HG02798 (cell line): Measurements from ENCODE around the gene NDUFS4.
"Not testable (repeated sequence)": the region's sequence is repeated elsewhere in the genome, so short reads cannot be mapped to it uniquely, and the experiment has no call there.

Experiments
- ATAC-seq: cut with Tn5 transposase; IDR thresholded peaks from one replicate; pipeline ENCODE4 v1.9.1; 2021; ENCODE audit warnings: mild to moderate bottlenecking; ENCODE audit not compliant: unreplicated experiment, poor library complexity

The NDUFS4 gene

DNA sequence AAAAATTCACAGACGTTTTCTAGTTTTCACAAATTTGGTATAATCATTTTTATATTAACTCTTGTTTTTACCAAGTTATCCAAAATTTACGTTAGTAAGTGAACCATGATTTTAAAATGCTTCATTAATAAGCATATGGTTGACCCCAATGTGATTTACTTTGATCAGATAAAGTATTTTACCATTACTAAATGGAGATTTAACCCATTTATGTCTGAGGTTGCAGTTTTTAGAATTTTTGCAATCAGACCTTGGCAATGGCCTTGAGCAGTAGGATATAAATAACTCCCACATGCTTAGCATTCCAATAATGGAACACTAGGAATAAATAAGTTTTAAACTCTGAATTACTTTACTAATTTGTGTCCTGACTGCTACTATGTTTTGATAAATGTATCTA is 84.6 kb downstream of the NDUFS4 start:
- ATAC-seq: no peak

DNA sequence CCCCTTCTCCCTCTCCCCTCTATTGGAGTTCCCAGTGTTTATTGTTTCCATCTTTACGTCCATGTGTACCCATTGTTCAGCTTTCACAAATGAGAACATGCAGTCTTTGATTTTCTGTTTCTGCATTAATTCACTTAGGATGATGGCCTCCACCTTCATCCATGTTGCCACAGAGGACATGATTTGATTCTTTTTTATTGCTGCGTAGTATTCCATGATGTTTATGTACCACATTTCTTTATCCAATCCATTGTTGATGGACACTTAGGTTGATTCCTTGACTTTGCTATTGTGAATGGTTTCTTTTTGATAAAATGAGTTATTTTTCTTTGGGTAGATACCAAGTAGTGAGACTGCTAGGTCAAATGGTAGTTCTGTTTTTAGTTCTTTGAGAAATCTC is 88.9 kb downstream of the NDUFS4 start:
- ATAC-seq: no peak

GRCh38 chr5:53660573-53660972 is 100.1 kb downstream of the NDUFS4 start:
- not testable (repeated sequence) for ATAC-seq

DNA sequence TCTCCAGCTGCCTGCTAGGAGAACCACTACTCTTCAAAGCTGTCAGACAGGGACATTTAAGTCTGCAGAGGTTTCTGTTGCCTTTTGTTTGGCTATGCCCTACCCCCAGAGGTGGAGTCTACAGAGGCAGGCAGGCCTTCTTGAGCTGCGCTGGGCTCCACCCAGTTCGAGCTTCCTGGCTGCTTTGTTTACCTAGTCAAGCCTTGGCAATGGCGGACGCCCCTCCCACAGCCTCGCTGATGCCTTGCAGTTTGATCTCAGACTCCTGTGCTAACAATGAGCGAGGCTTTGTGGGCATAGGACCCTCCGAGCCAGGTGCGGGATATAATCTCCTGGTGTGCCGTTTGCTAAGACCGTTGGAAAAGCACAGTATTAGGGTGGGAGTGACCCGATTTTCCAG is 104.9 kb downstream of the NDUFS4 start:
- ATAC-seq: not testable (repeated sequence)

- no peak for ATAC-seq
These were observed 107.2 kb downstream of the NDUFS4 start for GRCh38 chr5:53667621-53668020.

GRCh38 chr5:53671447-53671846 is 111.0 kb downstream of the NDUFS4 start:
- ATAC-seq: no peak

DNA sequence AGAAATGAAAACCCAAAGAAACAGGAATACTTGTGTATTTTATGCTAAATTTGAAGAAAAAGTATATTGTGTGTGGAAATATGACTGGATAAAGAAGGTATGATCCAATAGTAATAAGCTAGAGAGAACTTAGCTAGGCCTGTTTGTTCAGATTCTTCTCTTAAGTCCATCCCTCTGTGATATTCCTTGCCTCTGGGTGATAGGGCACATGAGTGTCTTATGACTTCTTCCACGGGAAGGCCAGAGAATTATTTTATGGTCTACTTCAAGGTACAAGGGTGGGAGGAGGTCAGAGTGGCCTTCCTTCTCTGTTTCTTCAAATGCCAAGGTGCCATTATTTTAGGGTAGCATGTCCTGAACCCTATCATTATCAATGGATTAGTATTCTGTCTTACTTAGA is 113.7 kb downstream of the NDUFS4 start:
- no peak for ATAC-seq

- no peak for ATAC-seq
These were observed 117.2 kb downstream of the NDUFS4 start for GRCh38 chr5:53677632-53678031.

DNA sequence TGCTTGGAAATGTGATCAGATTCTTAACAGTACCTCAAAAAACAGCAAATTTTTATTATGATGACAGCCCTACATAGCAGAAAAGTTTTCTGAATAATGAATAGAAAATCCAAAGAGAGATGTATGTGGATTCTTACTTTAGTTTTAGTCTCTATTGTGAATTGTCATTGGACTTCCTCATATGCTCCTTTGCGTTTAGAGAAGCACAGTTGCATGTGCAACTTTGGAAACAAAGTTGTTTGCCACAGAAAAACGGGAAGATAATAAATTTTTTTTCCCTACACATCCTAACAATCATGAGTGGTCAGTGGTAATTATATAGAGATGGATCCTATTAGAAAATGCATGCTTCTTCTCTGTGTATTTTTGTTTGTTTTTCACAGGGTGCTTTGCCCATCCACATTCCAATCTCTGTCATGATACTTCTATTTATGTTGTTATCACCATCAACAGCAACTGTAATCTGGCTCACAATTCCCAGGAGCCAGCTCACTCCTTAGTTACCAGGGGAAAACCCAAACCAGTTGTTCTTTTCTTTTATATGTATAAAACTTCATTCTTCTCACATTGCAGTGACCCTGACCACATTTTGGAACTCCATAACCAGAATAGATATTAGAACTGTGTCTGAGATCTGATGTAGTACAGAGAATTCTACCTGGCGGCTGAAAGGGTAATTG is 118.7 kb downstream of the NDUFS4 start:
- ATAC-seq: no peak

DNA sequence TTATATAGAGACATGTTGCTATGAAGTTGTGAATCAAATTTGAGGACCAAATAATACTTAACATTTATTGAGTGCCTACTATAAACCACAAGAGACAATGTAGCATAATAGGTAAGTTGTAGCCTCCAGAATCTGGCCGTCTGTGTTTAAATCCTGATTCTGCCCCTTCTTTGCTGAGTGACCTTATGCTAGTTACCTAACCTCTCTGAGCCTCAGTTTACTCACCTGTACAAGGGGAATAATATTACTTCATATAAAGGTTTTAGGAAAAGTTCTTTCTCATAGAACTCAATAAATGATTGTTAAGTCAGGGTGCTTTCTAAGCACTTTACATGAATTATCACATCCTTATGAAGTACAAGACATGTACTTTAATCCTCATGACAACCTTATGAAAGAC is 120.6 kb downstream of the NDUFS4 start:
- no peak for ATAC-seq

DNA sequence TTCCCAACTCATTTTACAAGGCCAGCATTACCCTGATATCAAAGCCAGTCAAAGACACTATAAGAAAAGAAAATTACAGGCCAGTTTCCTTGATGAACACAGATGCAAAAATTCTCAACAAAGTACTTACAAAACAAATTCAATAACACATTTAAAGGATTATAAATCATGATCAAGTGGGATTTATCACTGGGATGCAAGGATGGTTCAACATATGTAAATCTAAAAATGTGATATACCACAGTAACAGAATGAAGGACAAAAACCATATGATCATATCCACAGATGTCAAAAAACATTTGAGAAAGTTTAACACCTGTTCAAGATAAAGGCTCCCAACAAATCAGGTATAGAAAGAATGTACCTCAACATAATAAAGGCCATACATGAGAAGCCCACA is 130.6 kb downstream of the NDUFS4 start:
- ATAC-seq: no peak

- ATAC-seq: no peak
These were observed 134.1 kb downstream of the NDUFS4 start for GRCh38 chr5:53694520-53695022.

- ATAC-seq: not testable (repeated sequence)
These were observed 150.0 kb downstream of the NDUFS4 start for GRCh38 chr5:53710405-53710804.

DNA sequence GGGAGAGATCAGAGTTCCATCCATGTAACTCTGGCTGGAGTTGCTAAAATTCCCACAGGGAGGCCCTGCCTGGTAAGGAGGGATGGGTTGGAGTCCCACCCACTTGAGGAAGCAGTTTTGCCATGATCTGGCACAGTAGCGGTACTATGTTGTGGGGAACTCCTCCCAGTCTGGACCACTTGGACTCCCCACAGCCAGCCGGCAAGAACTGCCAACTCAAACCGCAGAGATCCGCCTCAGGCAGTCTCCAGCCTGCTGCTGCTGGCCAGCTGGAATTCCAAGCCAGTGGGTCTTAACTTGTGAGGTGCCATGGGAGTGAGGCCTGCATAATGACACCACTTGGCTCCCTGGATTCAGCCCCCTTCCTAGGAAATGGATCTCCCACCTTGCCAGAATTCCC is 151.9 kb downstream of the NDUFS4 start:
- ATAC-seq: no peak

GRCh38 chr5:53713978-53714666 is 153.7 kb downstream of the NDUFS4 start:
- no peak for ATAC-seq

DNA sequence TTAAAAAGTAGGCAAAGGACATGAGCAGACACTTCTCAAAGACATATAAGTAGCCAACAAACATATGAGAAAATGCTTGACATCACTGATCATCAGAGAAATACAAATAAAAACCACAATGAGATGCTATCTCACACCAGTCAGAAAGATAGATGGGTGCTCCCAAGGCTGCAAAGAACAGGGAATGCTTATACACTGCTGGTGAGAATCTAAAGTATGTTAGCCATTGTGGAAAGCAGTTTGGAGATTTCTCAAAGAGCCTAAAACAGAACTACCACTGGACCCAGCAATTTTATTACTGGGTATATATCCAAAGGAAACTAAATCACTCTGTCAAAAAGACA is 154.2 kb downstream of the NDUFS4 start:
- no peak for ATAC-seq

DNA sequence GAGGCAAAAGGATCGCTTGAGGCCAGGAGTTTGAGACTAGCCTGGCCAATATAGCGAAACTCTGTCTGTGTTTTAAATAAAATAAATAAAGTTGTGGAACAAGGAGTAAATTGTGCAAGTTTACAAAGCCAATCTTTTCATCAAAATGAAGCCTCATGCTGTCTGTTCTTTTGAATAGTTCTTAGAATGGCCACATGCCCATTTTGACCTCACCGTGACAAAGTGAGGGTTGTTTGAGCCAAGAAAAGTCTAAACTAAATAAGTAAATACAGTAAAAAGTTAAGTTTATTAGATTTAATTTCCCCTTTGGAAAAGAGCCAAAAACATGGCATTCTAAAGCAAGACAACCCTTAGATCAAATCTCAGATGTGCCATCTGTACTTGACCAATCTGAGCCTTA is 165.7 kb downstream of the NDUFS4 start:
- ATAC-seq: no peak

- ATAC-seq: no peak
These were observed 170.5 kb downstream of the NDUFS4 start for GRCh38 chr5:53730943-53731342.
